ENCODE data around the gene KCNJ3. TPM values are rescaled to one million over a fixed set of nuclear protein-coding genes. Genes with fewer than 3 reads are reported as not detected.
"Not testable (repeated sequence)": the region's sequence is repeated elsewhere in the genome, so short reads cannot be mapped to it uniquely, and the experiment has no call there.

The KCNJ3 gene
- total and polyA plus RNA-seq, 11 donors = 0.07 to 6.2 (median 0.40) TPM

- intact Hi-C loops (cut with DNase I) = no loop called here
- Histone ChIP-seq H3K27me3 (no peaks in the 10 kb centered on the region), H3K36me3 (no peaks in the 10 kb centered on the region), H3K4me3 (no peak overlapping the region), H3K4me1 (no peaks in the 10 kb centered on the region), H3K27ac (no peak overlapping the region), H3K9me3 (no peaks in the 10 kb centered on the region)
- TF ChIP-seq CTCF (IDR thresholded peaks at IDR 0.05) = no peak
- no peak for TF ChIP-seq POLR2A (IDR thresholded peaks at IDR 0.05)
- ATAC-seq (no peak), DNase-seq (no peak)
- 43 to 58% (median 54%) methylated on average over 1 of the region's 1 CpG for WGBS, 4 donors
Measured at GRCh38 chr2:154846842-154847241, 148.3 kb downstream of the KCNJ3 start.

GRCh38 chr2:154849482-154849881 is 151.0 kb downstream of the KCNJ3 start:
- Histone ChIP-seq H3K4me1 (no peaks in the 10 kb centered on the region), H3K9me3 (no peaks in the 10 kb centered on the region), H3K36me3 (no peaks in the 10 kb centered on the region), H3K27ac (no peak overlapping the region), H3K27me3 (no peaks in the 10 kb centered on the region), H3K4me3 (no peak overlapping the region)
- WGBS, 4 donors = 74 to 78% (median 77%) methylated on average over 3 of the region's 3 CpGs
- no peak for DNase-seq
- intact Hi-C loops (cut with DNase I) = no loop called here
- no peak for TF ChIP-seq CTCF (IDR thresholded peaks at IDR 0.05)
- TF ChIP-seq POLR2A (IDR thresholded peaks at IDR 0.05) = no peak
- ATAC-seq = no peak

- Histone ChIP-seq H3K36me3 (no peaks in the 10 kb centered on the region), H3K27me3 (no peaks in the 10 kb centered on the region), H3K9me3 (no peaks in the 10 kb centered on the region), H3K27ac (no peak overlapping the region), H3K4me3 (no peak overlapping the region), H3K4me1 (no peaks in the 10 kb centered on the region)
- TF ChIP-seq CTCF (IDR thresholded peaks at IDR 0.05) = no peak
- TF ChIP-seq POLR2A (IDR thresholded peaks at IDR 0.05) = no peak
- DNase-seq (no peak), ATAC-seq (no peak)
- intact Hi-C loops (cut with DNase I) = no loop called here
Measured at GRCh38 chr2:154850532-154850931, 152.0 kb downstream of the KCNJ3 start.

- ATAC-seq (no peak), DNase-seq (no peak)
- Histone ChIP-seq H3K27me3 (no peaks in the 10 kb centered on the region), H3K36me3 (no peaks in the 10 kb centered on the region), H3K9me3 (no peaks in the 10 kb centered on the region), H3K4me1 (no peaks in the 10 kb centered on the region), H3K27ac (no peak overlapping the region), H3K4me3 (no peak overlapping the region)
- intact Hi-C loops (cut with DNase I) = no loop called here
- 91 to 95% (median 94%) methylated on average over 6 of the region's 6 CpGs for WGBS, 4 donors
- TF ChIP-seq CTCF (IDR thresholded peaks at IDR 0.05) = no peak
- no peak for TF ChIP-seq POLR2A (IDR thresholded peaks at IDR 0.05)
Measured at GRCh38 chr2:154855138-154855537, 156.6 kb downstream of the KCNJ3 start.

GRCh38 chr2:154867151-154867550 is 168.7 kb downstream of the KCNJ3 start:
- H3K9me3 ChIP-seq; H3K27me3 ChIP-seq; H3K4me1 ChIP-seq; DNase-seq; ATAC-seq; H3K4me3 ChIP-seq; H3K36me3 ChIP-seq; intact Hi-C loops (cut with DNase I); H3K27ac ChIP-seq: not testable (repeated sequence)
- WGBS, 4 donors = 82 to 90% (median 84%) methylated on average over 4 of the region's 4 CpGs
